GM12892 (cell line): Measurements from ENCODE around the gene PIK3CB. TPM values are rescaled to one million over a fixed set of nuclear protein-coding genes. Genes with fewer than 3 reads are reported as not detected.

Experiments used
- DNase-seq: peaks from one replicate; pipeline ENCODE4 v3.0.0; 2011; ENCODE audit not compliant: insufficient read length
- FAIRE-seq: peaks from 2 replicates; lab custom pipeline; 2011; peaks lifted over from hg19 to GRCh38; lab: Jason Lieb, UNC
- POLR2A ChIP-seq: IDR thresholded peaks from 2 replicates; pipeline ENCODE4 v1.6.1; 2011; ENCODE audit warnings: low read depth, low read length, control low read depth
- POLR2AphosphoS5 ChIP-seq: IDR thresholded peaks from 2 replicates; pipeline ENCODE4 v1.6.1; 2011; ENCODE audit warnings: low read depth, low read length, control low read depth
- TAF1 ChIP-seq: IDR thresholded peaks from 2 replicates; pipeline ENCODE4 v1.6.1; 2011; ENCODE audit warnings: low read depth, mild to moderate bottlenecking, control low read depth, low read length, borderline replicate concordance
- polyA plus RNA-seq: library from polyadenylated mRNA; unstranded; fragments of >200 nt; gene quantifications from one replicate; pipeline ENCODE4 v1.2.1, GENCODE V29; 2012; ENCODE audit warnings: missing spikeins, inconsistent platforms; ENCODE audit not compliant: missing spikeins

The PIK3CB gene
- polyA plus RNA-seq, result 9.5 TPM

- peak; percentile 52; the same call in 1 of the 2 replicates for TF ChIP-seq TAF1
- TF ChIP-seq POLR2AphosphoS5, result peak; percentile 73
- TF ChIP-seq POLR2A, result peak; percentile 82
- FAIRE-seq, result peak; percentile 68
- peak; percentile 83 for DNase-seq
Observed at GRCh38 chr3:138834596-138835396, at the start of gene PIK3CB. PIK3CB (minus strand) TSS chr3:138834928; CDS start chr3:138759343, 75,585 bp downstream.

- FAIRE-seq, result no peak
- no peak for TF ChIP-seq POLR2AphosphoS5
- no peak for TF ChIP-seq POLR2A
- TF ChIP-seq TAF1, result no peak
- no peak for DNase-seq
Observed at GRCh38 chr3:138881233-138881632, 46.5 kb upstream of the PIK3CB start.

GRCh38 chr3:138879541-138880380, 45.0 kb upstream of the PIK3CB start:
- no peak for FAIRE-seq
- no peak for DNase-seq
- TF ChIP-seq POLR2AphosphoS5 (no peak), POLR2A (no peak), TAF1 (no peak)

GRCh38 chr3:138877226-138877625, 42.5 kb upstream of the PIK3CB start:
- DNase-seq, result no peak
- TF ChIP-seq POLR2A, result no peak
- TF ChIP-seq TAF1, result no peak
- no peak for TF ChIP-seq POLR2AphosphoS5
- no peak for FAIRE-seq

- no peak for TF ChIP-seq POLR2A
- TF ChIP-seq TAF1, result no peak
- no peak for TF ChIP-seq POLR2AphosphoS5
- no peak for DNase-seq
- FAIRE-seq, result no peak
Observed at GRCh38 chr3:138875754-138876664, 41.3 kb upstream of the PIK3CB start.

GRCh38 chr3:138875096-138875753, 40.5 kb upstream of the PIK3CB start:
- no peak for FAIRE-seq
- TF ChIP-seq TAF1 (no peak), POLR2A (no peak), POLR2AphosphoS5 (no peak)
- no peak for DNase-seq

GRCh38 chr3:138873471-138874278, 38.9 kb upstream of the PIK3CB start:
- TF ChIP-seq POLR2A (no peak), POLR2AphosphoS5 (no peak), TAF1 (no peak)
- no peak for FAIRE-seq
- DNase-seq, result no peak

GRCh38 chr3:138872632-138873031, 37.9 kb upstream of the PIK3CB start:
- TF ChIP-seq POLR2AphosphoS5, result no peak
- TF ChIP-seq POLR2A, result no peak
- no peak for TF ChIP-seq TAF1
- FAIRE-seq, result no peak
- no peak for DNase-seq

- TF ChIP-seq TAF1 (no peak), POLR2A (no peak)
- FAIRE-seq, result no peak
Observed at GRCh38 chr3:138867996-138868395, 33.3 kb upstream of the PIK3CB start.

GRCh38 chr3:138863776-138864113, 29.0 kb upstream of the PIK3CB start:
- no peak for FAIRE-seq
- TF ChIP-seq TAF1 (no peak), POLR2AphosphoS5 (no peak), POLR2A (no peak)

More at GRCh38 chr3:138867996-138868395, 33.3 kb upstream of the PIK3CB start:
- no peak for DNase-seq

GRCh38 chr3:138862924-138863775, 28.4 kb upstream of the PIK3CB start:
- DNase-seq (no peak), FAIRE-seq (no peak)
- no peak for TF ChIP-seq POLR2AphosphoS5
- TF ChIP-seq POLR2A, result no peak
- TF ChIP-seq TAF1, result no peak

More at GRCh38 chr3:138863776-138864113, 29.0 kb upstream of the PIK3CB start:
- no peak for DNase-seq
